Fibroblast of skin of scalp (primary cell): Measurements from ENCODE around the gene GSC2.
"Not testable (repeated sequence)": the region's sequence is repeated elsewhere in the genome, so short reads cannot be mapped to it uniquely, and the experiment has no call there.

ENCODE experiments used
- DNase-seq: peaks from one replicate; pipeline ENCODE4 v3.0.0-alpha.2; 2013

GSC2 gene

GRCh38 chr22:19178065-19178656, 28.1 kb upstream of the GSC2 start:
- DNase-seq = no peak

- DNase-seq = no peak
Observed at GRCh38 chr22:19177164-19178064, 27.3 kb upstream of the GSC2 start.

GRCh38 chr22:19176732-19177131, 26.6 kb upstream of the GSC2 start:
- no peak for DNase-seq

GRCh38 chr22:19176175-19176643, 26.1 kb upstream of the GSC2 start:
- no peak for DNase-seq

- no peak for DNase-seq
Observed at GRCh38 chr22:19175602-19176174, 25.6 kb upstream of the GSC2 start.

- DNase-seq = no peak
Observed at GRCh38 chr22:19175026-19175601, 25.0 kb upstream of the GSC2 start.

GRCh38 chr22:19174106-19175025, 24.3 kb upstream of the GSC2 start:
- DNase-seq = peak; percentile 77

GRCh38 chr22:19173047-19174035, 23.2 kb upstream of the GSC2 start:
- no peak for DNase-seq

- no peak for DNase-seq
Observed at GRCh38 chr22:19172213-19173046, 22.3 kb upstream of the GSC2 start.

- no peak for DNase-seq
Observed at GRCh38 chr22:19169947-19170318, 19.8 kb upstream of the GSC2 start.

GRCh38 chr22:19169002-19169946, 19.2 kb upstream of the GSC2 start:
- no peak for DNase-seq

GRCh38 chr22:19168088-19168890, 18.2 kb upstream of the GSC2 start:
- DNase-seq = no peak

GRCh38 chr22:19167106-19167869, 17.2 kb upstream of the GSC2 start:
- no peak for DNase-seq

- DNase-seq = no peak
Observed at GRCh38 chr22:19166421-19166820, 16.3 kb upstream of the GSC2 start.

- DNase-seq = no peak
Observed at GRCh38 chr22:19164425-19164824, 14.3 kb upstream of the GSC2 start.

GRCh38 chr22:19158649-19159048, 8.6 kb upstream of the GSC2 start:
- not testable (repeated sequence) for DNase-seq

- not testable (repeated sequence) for DNase-seq
Observed at GRCh38 chr22:19156109-19156508, 6.0 kb upstream of the GSC2 start.
